Panc1 (cell line): ENCODE data around the gene KIF25. TPM values are rescaled to one million over a fixed set of nuclear protein-coding genes. Genes with fewer than 3 reads are reported as not detected.

Experiments
- ATAC-seq: fragments of 200-7000 bp; cut with Tn5 transposase; 2 replicates; pipeline ENCODE4 v1.9.1; 2020; ENCODE audit warnings: mild to moderate bottlenecking, moderate library complexity
- BruUV-seq: library from RNA; stranded (reverse); fragments of 400-500 nt; replicated peaks from 2 replicates; lab custom pipeline; 2021; lab: Mats Ljungman, UMichigan
- CTCF ChIA-PET: fragments of 300-600 bp; sonication (Branson Sonifier 250); formaldehyde crosslinking; loops from one replicate; lab custom pipeline; 2022; ENCODE audit warnings: antibody characterized with exemption; lab: Charles Lee
- POLR2A ChIA-PET: fragments of 300-600 bp; sonication (Branson Sonifier 250); formaldehyde crosslinking; loops from one replicate; lab custom pipeline; 2022; ENCODE audit warnings: antibody characterized with exemption; lab: Charles Lee
- DNase-seq: peaks from one replicate; pipeline ENCODE4 v3.0.0-alpha.2; 2010; ENCODE audit warnings: low read depth, low spot score
- H3K27ac ChIP-seq: 2 replicates; pipeline ENCODE4 v1.5.1; 2011; ENCODE audit warnings: mild to moderate bottlenecking, low read length, inconsistent platforms
- H3K27me3 ChIP-seq: fragments of 200-500 bp; sonication (Bioruptor generic); 2 replicates; pipeline ENCODE4 v1.6.0; 2014; ENCODE audit warnings: low read length, inconsistent platforms; ENCODE audit not compliant: control insufficient read depth, insufficient read depth
- H3K36me3 ChIP-seq: fragments of 200-500 bp; sonication (Bioruptor generic); 2 replicates; pipeline ENCODE4 v1.5.1; 2014; ENCODE audit warnings: inconsistent platforms, mild to moderate bottlenecking, low read length, moderate library complexity; ENCODE audit not compliant: control insufficient read depth, insufficient read depth
- H3K4me1 ChIP-seq: 2 replicates; pipeline ENCODE4 v1.5.1; 2011; ENCODE audit warnings: inconsistent platforms, mild to moderate bottlenecking, low read length, moderate library complexity; ENCODE audit not compliant: control insufficient read depth, insufficient read depth
- H3K4me3 ChIP-seq, 2 experiments: 2 replicates each; pipeline ENCODE4 v1.5.1; 2011 to 2012; ENCODE audit warnings: low read depth in 2 of 2, low read length in 2 of 2, mild to moderate bottlenecking in 2 of 2, inconsistent platforms in 1 of 2, moderate library complexity in 1 of 2
- H3K9me3 ChIP-seq: fragments of 200-500 bp; sonication (Bioruptor generic); 2 replicates; pipeline ENCODE4 v1.5.1; 2014; ENCODE audit warnings: low read depth, mild to moderate bottlenecking, inconsistent platforms, low read length, moderate library complexity; ENCODE audit not compliant: control insufficient read depth, insufficient read depth
- POLR2AphosphoS5 ChIP-seq: IDR thresholded peaks from 2 replicates; pipeline ENCODE4 v1.6.1; 2012; ENCODE audit warnings: mild to moderate bottlenecking, low read depth, low read length, moderate library complexity
- SIN3A ChIP-seq: IDR thresholded peaks from 2 replicates; pipeline ENCODE4 v1.6.1; 2012; ENCODE audit warnings: low read depth, mild to moderate bottlenecking, low read length, moderate library complexity, borderline replicate concordance; ENCODE audit not compliant: insufficient read depth
- TCF7L2 ChIP-seq: IDR thresholded peaks from 2 replicates; pipeline ENCODE4 v1.6.1; 2011; ENCODE audit warnings: mild to moderate bottlenecking, low read depth, low read length, inconsistent platforms
- in situ Hi-C: cut with HindIII; loops from 2 replicates; pipeline ENCODE4 v1.10.0; 2016; ENCODE audit warnings: low sequenced_read_pairs, low pct_unique_long_range_greater_than_20kb
- intact Hi-C: fragments of 100-400 bp; cut with micrococcal nuclease; formaldehyde crosslinking; loops from one replicate; pipeline ENCODE4 v1.10.0; 2022; ENCODE audit not compliant: unreplicated experiment
- total RNA-seq: library from RNA; stranded (reverse); gene quantifications from one replicate; pipeline ENCODE4 v1.2.1, GENCODE V29; 2021; ENCODE audit not compliant: unreplicated experiment
- TF ChIP-seq, protein P1 (sequence below): fragments of 450-650 bp; IDR thresholded peaks from 2 replicates; pipeline ENCODE4 v1.5.1; 2017; ENCODE audit warnings: mild to moderate bottlenecking
- TF ChIP-seq, protein P2 (sequence below), 2 experiments: IDR thresholded peaks; 2 replicates each; pipeline ENCODE4 v1.6.1; 2011 to 2012; ENCODE audit warnings: low read depth in 2 of 2, control low read depth in 1 of 2, low read length in 1 of 2, mild to moderate bottlenecking in 1 of 2, moderate library complexity in 1 of 2; ENCODE audit not compliant: insufficient read depth in 1 of 2

KIF25 gene
- total RNA-seq, 1 experiment from 2014 or later, result 0.44 TPM

DNA sequence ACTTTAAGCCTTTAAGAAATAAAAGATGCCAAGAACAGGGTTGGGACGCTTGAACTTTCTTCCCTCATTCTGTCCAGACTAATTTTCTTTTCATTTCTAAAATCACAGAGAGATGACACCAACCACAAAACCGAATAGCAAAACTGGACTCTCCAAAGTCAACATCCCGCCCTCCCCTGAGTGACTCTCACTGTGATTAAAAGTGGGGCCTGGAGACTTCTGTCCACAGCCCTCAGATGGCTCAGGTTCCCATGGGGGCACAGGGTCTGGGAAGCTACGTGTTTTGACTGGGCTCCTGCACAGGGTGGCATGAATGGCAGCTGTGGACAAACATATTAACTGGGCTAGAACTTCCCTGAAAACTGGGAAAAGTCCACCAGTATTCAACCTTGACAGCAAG, 75.3 kb downstream of the KIF25 start:
- BruUV-seq, result no TSS peak
- intact Hi-C loops, result no loop called here
- Histone ChIP-seq H3K4me1 (peaks cover 3% of the 10 kb centered on the region), H3K4me3 (no peak overlapping the region), H3K27ac (no peak overlapping the region), H3K27me3 (no peaks in the 10 kb centered on the region; the same call in 1 of the 2 replicates), H3K36me3 (no peaks in the 10 kb centered on the region), H3K9me3 (no peaks in the 10 kb centered on the region)
- TF ChIP-seq POLR2AphosphoS5, result no peak
- TF ChIP-seq, protein P1, sequence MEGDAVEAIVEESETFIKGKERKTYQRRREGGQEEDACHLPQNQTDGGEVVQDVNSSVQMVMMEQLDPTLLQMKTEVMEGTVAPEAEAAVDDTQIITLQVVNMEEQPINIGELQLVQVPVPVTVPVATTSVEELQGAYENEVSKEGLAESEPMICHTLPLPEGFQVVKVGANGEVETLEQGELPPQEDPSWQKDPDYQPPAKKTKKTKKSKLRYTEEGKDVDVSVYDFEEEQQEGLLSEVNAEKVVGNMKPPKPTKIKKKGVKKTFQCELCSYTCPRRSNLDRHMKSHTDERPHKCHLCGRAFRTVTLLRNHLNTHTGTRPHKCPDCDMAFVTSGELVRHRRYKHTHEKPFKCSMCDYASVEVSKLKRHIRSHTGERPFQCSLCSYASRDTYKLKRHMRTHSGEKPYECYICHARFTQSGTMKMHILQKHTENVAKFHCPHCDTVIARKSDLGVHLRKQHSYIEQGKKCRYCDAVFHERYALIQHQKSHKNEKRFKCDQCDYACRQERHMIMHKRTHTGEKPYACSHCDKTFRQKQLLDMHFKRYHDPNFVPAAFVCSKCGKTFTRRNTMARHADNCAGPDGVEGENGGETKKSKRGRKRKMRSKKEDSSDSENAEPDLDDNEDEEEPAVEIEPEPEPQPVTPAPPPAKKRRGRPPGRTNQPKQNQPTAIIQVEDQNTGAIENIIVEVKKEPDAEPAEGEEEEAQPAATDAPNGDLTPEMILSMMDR, result no peak
- no peak for TF ChIP-seq TCF7L2
- no peak for ATAC-seq
- ChIA-PET CTCF (interaction anchor here (0.8 kb wide), 1 partner anchor 330 kb away, joined by 4 read pairs; no protein-coding TSS in a partner anchor), POLR2A (no interaction called here)
- in situ Hi-C loops, result no loop called here
- DNase-seq, result no peak

DNA sequence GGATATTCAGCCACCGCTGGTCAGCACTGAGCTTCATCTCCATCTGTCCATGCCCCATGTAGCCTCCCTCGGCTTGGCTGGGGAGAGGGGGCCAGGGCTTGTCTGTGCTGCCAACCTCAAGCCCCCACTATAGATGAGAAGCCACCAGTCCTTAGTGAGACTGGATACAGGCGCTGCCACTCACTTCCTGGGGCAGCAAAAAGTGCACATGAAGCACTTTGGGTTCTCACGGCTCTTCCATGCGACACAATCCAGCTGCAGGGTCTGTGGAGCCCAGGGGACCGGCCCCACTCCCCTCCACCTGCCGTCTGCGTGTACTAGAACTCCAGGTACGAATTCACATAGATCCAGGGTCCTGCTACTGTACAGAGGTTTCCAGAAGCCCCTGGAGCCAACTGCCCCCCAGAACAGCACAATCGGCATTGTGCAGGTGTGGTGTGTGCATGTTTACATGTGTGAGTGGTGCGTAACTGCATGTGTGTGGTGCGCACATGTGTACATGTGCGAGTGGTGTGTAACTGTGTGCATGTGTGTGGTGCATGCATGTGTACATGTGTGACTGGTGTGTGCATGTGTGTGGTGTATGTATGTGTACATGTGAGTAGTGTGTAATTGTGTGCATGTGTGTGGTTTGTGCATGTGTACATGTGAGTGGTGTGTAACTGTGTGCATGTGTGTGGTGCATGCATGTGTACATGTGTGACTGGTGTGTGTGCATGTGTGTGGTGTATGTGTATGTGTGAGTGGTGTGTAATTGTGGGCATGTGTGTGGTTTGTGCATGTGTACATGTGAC, 76.7 kb downstream of the KIF25 start:
- no peaks in the 10 kb centered on the region for H3K9me3 ChIP-seq
- TF ChIP-seq TCF7L2 (no peak), POLR2AphosphoS5 (no peak), SIN3A (no peak)
- TF ChIP-seq, protein P1, result no peak
- TF ChIP-seq, protein P2, sequence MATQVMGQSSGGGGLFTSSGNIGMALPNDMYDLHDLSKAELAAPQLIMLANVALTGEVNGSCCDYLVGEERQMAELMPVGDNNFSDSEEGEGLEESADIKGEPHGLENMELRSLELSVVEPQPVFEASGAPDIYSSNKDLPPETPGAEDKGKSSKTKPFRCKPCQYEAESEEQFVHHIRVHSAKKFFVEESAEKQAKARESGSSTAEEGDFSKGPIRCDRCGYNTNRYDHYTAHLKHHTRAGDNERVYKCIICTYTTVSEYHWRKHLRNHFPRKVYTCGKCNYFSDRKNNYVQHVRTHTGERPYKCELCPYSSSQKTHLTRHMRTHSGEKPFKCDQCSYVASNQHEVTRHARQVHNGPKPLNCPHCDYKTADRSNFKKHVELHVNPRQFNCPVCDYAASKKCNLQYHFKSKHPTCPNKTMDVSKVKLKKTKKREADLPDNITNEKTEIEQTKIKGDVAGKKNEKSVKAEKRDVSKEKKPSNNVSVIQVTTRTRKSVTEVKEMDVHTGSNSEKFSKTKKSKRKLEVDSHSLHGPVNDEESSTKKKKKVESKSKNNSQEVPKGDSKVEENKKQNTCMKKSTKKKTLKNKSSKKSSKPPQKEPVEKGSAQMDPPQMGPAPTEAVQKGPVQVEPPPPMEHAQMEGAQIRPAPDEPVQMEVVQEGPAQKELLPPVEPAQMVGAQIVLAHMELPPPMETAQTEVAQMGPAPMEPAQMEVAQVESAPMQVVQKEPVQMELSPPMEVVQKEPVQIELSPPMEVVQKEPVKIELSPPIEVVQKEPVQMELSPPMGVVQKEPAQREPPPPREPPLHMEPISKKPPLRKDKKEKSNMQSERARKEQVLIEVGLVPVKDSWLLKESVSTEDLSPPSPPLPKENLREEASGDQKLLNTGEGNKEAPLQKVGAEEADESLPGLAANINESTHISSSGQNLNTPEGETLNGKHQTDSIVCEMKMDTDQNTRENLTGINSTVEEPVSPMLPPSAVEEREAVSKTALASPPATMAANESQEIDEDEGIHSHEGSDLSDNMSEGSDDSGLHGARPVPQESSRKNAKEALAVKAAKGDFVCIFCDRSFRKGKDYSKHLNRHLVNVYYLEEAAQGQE (IDR thresholded peaks at IDR 0.05; ENCODE audit: insufficient read depth in 1 of 2, low read depth in 2 of 2, low read length in 1 of 2), result no peak
- ChIA-PET POLR2A (no interaction called here), CTCF (no interaction called here)
- H3K4me1 ChIP-seq, result peaks cover 8% of the 10 kb centered on the region
- DNase-seq (no peak), ATAC-seq (no peak)
- intact Hi-C loops (no loop called here), in situ Hi-C loops (no loop called here)
- BruUV-seq, result no TSS peak
- H3K36me3 ChIP-seq, result no peaks in the 10 kb centered on the region
- H3K4me3 ChIP-seq, result no peak overlapping the region
- H3K27me3 ChIP-seq, result no peaks in the 10 kb centered on the region; the same call in 1 of the 2 replicates
- H3K27ac ChIP-seq, result no peak overlapping the region
